Measurements from ENCODE around the gene ZNF280A.

DNA sequence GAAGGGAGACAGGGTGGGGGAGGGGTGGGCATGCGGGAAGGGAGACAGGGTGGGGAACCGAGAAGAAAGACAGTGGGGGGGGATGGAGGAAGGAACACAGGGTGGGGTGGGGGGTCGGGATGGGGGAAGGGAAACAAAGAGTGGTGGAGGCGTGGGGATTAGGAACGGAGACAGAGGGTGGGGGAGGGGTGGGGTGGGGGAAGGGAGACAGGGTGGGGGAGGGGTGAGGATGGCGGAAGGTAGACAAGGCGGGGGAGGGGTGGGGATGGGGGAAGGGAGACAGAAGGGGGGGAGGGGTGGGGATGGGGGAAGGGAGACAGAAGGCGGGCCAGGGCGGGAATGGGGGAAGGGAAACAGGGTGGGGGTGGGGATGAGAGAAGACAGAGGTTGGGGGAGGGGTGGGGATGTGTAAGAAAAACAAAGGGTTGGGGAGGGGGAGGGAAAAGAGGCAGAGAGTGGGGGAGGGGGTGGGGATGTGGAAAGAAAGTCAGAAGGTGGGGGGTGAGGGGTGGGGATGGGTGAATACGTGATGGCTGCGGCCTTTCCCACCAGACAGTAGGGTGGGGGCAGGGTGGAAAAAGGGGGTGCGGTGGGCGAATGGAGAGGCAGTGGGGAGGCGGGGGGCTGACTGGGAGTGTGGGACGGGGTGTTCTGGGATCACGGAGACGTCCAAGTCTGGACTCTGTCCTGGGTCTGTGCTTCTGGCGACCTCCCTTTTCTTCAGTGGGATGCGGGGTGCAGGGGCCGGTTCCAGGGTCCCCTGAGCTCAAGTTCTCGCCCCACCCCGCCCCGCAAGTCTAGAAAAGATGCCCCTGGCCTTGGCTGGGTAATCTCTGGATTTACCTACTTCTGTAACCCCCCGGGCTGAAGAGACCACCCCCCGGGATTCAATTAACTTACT, 38.3 kb upstream of the ZNF280A start:
- TF ChIP-seq E2F1 (CRISPR knock-in tag; IDR thresholded peaks at IDR 0.05) = no peak
- no peak for TF ChIP-seq ZC3H4 (CRISPR knock-in tag; IDR thresholded peaks at IDR 0.05; ENCODE audit: borderline replicate concordance)
- TF ChIP-seq, protein P1, sequence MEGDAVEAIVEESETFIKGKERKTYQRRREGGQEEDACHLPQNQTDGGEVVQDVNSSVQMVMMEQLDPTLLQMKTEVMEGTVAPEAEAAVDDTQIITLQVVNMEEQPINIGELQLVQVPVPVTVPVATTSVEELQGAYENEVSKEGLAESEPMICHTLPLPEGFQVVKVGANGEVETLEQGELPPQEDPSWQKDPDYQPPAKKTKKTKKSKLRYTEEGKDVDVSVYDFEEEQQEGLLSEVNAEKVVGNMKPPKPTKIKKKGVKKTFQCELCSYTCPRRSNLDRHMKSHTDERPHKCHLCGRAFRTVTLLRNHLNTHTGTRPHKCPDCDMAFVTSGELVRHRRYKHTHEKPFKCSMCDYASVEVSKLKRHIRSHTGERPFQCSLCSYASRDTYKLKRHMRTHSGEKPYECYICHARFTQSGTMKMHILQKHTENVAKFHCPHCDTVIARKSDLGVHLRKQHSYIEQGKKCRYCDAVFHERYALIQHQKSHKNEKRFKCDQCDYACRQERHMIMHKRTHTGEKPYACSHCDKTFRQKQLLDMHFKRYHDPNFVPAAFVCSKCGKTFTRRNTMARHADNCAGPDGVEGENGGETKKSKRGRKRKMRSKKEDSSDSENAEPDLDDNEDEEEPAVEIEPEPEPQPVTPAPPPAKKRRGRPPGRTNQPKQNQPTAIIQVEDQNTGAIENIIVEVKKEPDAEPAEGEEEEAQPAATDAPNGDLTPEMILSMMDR (IDR thresholded peaks at IDR 0.05 in 2 of 3, conservative IDR thresholded peaks at IDR 0.05 in 1 of 3; ENCODE audit: insufficient read depth in 2 of 3, low read depth in 1 of 3, low read length in 3 of 3) = no peak
- TF ChIP-seq CHD7 (IDR thresholded peaks at IDR 0.05; ENCODE audit: low read depth, low read length) = no peak
- no peak for TF ChIP-seq CBX5 (IDR thresholded peaks at IDR 0.05; ENCODE audit: borderline replicate concordance, low read depth)
- TF ChIP-seq CEBPB (tag; IDR thresholded peaks at IDR 0.05) = no peak
- TF ChIP-seq HDAC8 (tag; IDR thresholded peaks at IDR 0.05) = no peak
- TF ChIP-seq BACH1 (tag; IDR thresholded peaks at IDR 0.05) = no peak
- no peak for TF ChIP-seq EP300 (IDR thresholded peaks at IDR 0.05; ENCODE audit: low read length)
- TF ChIP-seq TBP (optimal IDR thresholded peaks at IDR 0.05; ENCODE audit: low read depth, low read length) = no peak
- TF ChIP-seq, protein P2, sequence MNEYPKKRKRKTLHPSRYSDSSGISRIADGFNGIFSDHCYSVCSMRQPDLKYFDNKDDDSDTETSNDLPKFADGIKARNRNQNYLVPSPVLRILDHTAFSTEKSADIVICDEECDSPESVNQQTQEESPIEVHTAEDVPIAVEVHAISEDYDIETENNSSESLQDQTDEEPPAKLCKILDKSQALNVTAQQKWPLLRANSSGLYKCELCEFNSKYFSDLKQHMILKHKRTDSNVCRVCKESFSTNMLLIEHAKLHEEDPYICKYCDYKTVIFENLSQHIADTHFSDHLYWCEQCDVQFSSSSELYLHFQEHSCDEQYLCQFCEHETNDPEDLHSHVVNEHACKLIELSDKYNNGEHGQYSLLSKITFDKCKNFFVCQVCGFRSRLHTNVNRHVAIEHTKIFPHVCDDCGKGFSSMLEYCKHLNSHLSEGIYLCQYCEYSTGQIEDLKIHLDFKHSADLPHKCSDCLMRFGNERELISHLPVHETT (CRISPR knock-in tag; conservative IDR thresholded peaks at IDR 0.05 in 1 of 2, IDR thresholded peaks at IDR 0.05 in 1 of 2) = no peak
- TF ChIP-seq POLR2AphosphoS2 (IDR thresholded peaks at IDR 0.05; ENCODE audit: low read length) = no peak
- TF ChIP-seq MTA2 (IDR thresholded peaks at IDR 0.05; ENCODE audit: low read depth) = no peak

All from K562 (cell line).